OCI-LY3 (cell line): ENCODE measurements around the gene CASP12.

Experiments
- H2AFZ ChIP-seq: fragments of 200-600, 300-600 bp; shearing (Covaris generic); 2 replicates; pipeline ENCODE4 v1.6.0; 2014; ENCODE audit warnings: antibody characterized with exemption, low read depth, low read length
- H3K27ac ChIP-seq: fragments of 200-600, 300-600 bp; sonication (generic); 2 replicates; pipeline ENCODE4 v1.5.1; 2014; ENCODE audit warnings: mild to moderate bottlenecking, low read length, moderate library complexity, mixed read lengths
- H3K27me3 ChIP-seq: fragments of 200-600, 300-600 bp; sonication (generic); 2 replicates; pipeline ENCODE4 v1.6.1; 2014; ENCODE audit warnings: low read depth, low read length, mixed read lengths
- H3K36me3 ChIP-seq: fragments of 200-600, 300-600 bp; sonication (generic); replicated peaks from 2 replicates; pipeline ENCODE3; 2014; ENCODE audit warnings: low read depth, low read length, mixed read lengths
- H3K4me1 ChIP-seq: fragments of 300-600, 200-600 bp; sonication (generic); 2 replicates; pipeline ENCODE4 v1.6.1; 2014; ENCODE audit warnings: low read length, mixed read lengths
- H3K4me2 ChIP-seq: fragments of 200-600, 300-600 bp; sonication (generic); 2 replicates; pipeline ENCODE4 v1.6.1; 2014; ENCODE audit warnings: low read length, mixed read lengths
- H3K4me3 ChIP-seq: fragments of 300-600, 200-600 bp; sonication (generic); 2 replicates; pipeline ENCODE4 v1.5.1; 2014; ENCODE audit warnings: antibody characterized with exemption, mild to moderate bottlenecking, low read length, moderate library complexity
- H3K79me2 ChIP-seq: fragments of 300-600, 200-600 bp; shearing (Covaris generic); 2 replicates; pipeline ENCODE4 v1.6.1; 2014; ENCODE audit warnings: mild to moderate bottlenecking, low read length, mixed read lengths
- H3K9ac ChIP-seq: fragments of 300-600, 200-600 bp; shearing (Covaris generic); 2 replicates; pipeline ENCODE4 v1.6.0; 2014; ENCODE audit warnings: mild to moderate bottlenecking, low read length, moderate library complexity
- H3K9me3 ChIP-seq: fragments of 200-600, 300-600 bp; shearing (Covaris generic); 2 replicates; pipeline ENCODE4 v1.6.1; 2014; ENCODE audit warnings: low read length, mixed read lengths; ENCODE audit not compliant: insufficient read depth
- H4K20me1 ChIP-seq: fragments of 200-600, 300-600 bp; sonication (generic); 2 replicates; pipeline ENCODE4 v1.6.1; 2016; ENCODE audit warnings: low read length, mixed read lengths; ENCODE audit not compliant: insufficient read depth
- EZH2phosphoT487 ChIP-seq: fragments of 200-600 bp; shearing (Covaris generic); IDR thresholded peaks from 2 replicates; pipeline ENCODE4 v1.6.1; 2018; ENCODE audit warnings: antibody characterized with exemption, mixed run types, low read depth
- TF ChIP-seq, protein P1 (sequence below): fragments of 200-600, 300-600 bp; sonication (generic); IDR thresholded peaks from 2 replicates; pipeline ENCODE4 v1.5.1; 2014; ENCODE audit warnings: antibody characterized with exemption, low read length, low read depth

Gene CASP12

DNA sequence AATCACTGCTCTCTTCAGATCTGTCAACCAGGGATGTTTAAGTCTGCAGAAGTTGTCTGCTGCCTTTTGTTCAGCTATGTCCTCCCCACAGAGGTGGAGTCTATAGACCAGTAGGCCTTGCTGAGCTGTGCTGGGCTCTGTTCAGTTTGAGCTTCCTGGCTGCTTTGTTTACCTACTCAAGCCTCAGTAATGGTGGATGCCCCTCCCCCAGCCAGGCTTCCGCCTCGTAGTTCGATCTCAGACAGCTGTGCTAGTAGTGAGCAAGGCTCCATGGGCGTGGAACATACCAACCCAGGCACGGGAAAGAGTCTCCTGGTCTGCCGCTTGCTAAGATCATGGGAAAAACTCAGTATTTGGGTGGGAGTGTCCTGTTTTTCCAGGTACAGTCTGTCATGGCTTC lies 27.6 kb upstream of the CASP12 start:
- Histone ChIP-seq H3K4me1 (no peaks in the 10 kb centered on the region), H3K9ac (no peak overlapping the region), H3K4me3 (no peak overlapping the region), H3K27ac (no peak overlapping the region), H2AFZ (no peak overlapping the region), H4K20me1 (no peaks in the 10 kb centered on the region), H3K79me2 (no peaks in the 10 kb centered on the region), H3K27me3 (no peaks in the 10 kb centered on the region), H3K9me3 (no peaks in the 10 kb centered on the region), H3K4me2 (no peak overlapping the region), H3K36me3 (no peaks in the 10 kb centered on the region)
- no peak for TF ChIP-seq EZH2phosphoT487
- TF ChIP-seq, protein P1, sequence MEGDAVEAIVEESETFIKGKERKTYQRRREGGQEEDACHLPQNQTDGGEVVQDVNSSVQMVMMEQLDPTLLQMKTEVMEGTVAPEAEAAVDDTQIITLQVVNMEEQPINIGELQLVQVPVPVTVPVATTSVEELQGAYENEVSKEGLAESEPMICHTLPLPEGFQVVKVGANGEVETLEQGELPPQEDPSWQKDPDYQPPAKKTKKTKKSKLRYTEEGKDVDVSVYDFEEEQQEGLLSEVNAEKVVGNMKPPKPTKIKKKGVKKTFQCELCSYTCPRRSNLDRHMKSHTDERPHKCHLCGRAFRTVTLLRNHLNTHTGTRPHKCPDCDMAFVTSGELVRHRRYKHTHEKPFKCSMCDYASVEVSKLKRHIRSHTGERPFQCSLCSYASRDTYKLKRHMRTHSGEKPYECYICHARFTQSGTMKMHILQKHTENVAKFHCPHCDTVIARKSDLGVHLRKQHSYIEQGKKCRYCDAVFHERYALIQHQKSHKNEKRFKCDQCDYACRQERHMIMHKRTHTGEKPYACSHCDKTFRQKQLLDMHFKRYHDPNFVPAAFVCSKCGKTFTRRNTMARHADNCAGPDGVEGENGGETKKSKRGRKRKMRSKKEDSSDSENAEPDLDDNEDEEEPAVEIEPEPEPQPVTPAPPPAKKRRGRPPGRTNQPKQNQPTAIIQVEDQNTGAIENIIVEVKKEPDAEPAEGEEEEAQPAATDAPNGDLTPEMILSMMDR, result no peak

DNA sequence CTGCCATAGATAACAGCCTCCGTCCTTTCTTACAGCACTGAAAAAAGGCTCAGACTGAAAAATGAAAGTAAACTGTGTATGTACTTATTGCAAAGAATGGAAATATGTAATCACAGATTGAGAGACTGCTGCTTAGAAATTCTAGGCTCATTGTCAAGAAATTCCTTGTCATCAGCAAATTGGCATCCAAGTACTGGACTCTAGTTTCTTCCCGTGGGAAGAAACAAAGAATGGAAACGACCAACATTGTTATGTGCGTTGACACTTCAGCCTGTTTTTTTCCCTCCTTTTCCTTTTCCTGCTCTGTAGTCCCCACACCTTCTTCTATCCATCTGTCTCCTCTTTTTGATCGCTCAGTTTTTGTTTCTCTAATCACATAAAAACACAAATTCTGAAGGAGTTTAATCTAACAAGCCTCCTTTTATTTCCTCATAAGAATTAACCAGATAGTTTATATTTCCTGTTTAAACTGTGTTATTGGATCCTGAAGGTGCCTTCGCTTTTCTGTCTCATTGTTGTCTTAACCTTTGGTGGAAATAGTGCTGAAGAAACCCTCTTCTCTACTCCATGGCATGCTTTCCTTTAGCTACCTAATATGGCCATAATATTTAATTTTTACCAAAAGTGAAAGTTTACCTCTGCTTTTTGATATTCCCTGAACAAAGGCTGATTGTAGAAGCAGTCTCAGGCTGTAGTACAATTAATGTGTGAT lies 20.0 kb upstream of the CASP12 start:
- no peaks in the 10 kb centered on the region for H3K36me3 ChIP-seq
- peak overlapping the region; percentile 30; the same call in 1 of the 2 replicates for H3K9ac ChIP-seq
- no peaks in the 10 kb centered on the region for H3K4me1 ChIP-seq
- peak overlapping the region; percentile 93 for H2AFZ ChIP-seq
- no peaks in the 10 kb centered on the region for H3K79me2 ChIP-seq
- peak overlapping the region; percentile 70 for H3K4me2 ChIP-seq
- no peak overlapping the region for H3K27ac ChIP-seq
- TF ChIP-seq, protein P1, result no peak
- no peak for TF ChIP-seq EZH2phosphoT487
- H3K4me3 ChIP-seq, result peak overlapping the region; percentile 72
- H4K20me1 ChIP-seq, result no peaks in the 10 kb centered on the region
- H3K9me3 ChIP-seq, result no peaks in the 10 kb centered on the region
- H3K27me3 ChIP-seq, result no peaks in the 10 kb centered on the region

DNA sequence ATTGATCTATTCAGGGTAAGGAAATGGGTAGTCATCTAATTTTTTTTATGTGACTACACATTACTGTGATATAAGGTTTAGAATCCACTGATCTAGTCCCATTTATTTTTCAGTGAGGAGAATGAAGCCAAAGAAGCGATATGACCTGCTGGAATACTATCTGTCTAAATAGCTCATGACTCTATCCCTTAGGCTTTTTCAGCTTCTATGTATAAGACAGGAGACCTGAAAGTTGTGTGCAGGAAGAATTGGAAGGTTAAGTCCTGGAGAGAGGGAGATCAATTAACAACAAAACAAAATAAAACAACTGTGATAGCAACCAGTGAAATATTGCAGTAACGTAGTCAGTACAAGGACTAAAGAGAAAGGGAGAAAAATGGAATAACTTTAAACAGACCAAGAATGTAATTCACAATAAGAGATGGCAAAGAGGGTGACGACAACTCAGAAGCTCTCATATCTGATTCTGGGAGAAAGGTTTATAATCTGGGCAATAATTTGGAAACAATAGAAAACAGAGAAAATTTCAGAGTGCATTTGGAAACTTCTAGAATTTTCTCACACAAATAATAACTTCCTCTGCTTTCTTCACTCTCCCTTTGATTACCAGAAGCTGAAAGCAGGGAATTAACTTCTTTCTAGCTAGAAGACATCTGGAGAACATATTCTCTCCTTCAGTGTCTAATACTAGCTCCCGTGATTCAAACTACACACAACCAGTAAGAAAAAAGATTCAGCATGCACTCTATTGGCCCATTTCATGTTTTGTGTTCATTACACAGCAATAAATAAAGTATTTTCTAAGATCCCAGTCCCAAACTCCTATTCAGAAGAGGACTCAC lies 19.2 kb upstream of the CASP12 start:
- H4K20me1 ChIP-seq, result no peaks in the 10 kb centered on the region
- peak overlapping the region; percentile 93 for H2AFZ ChIP-seq
- H3K27ac ChIP-seq, result no peak overlapping the region
- H3K4me3 ChIP-seq, result peak overlapping the region; percentile 72
- H3K36me3 ChIP-seq, result no peaks in the 10 kb centered on the region
- H3K4me2 ChIP-seq, result peak overlapping the region; percentile 70
- TF ChIP-seq, protein P1, result no peak
- H3K79me2 ChIP-seq, result no peaks in the 10 kb centered on the region
- H3K4me1 ChIP-seq, result no peaks in the 10 kb centered on the region
- peak overlapping the region; percentile 30; the same call in 1 of the 2 replicates for H3K9ac ChIP-seq
- no peaks in the 10 kb centered on the region for H3K9me3 ChIP-seq
- H3K27me3 ChIP-seq, result no peaks in the 10 kb centered on the region

DNA sequence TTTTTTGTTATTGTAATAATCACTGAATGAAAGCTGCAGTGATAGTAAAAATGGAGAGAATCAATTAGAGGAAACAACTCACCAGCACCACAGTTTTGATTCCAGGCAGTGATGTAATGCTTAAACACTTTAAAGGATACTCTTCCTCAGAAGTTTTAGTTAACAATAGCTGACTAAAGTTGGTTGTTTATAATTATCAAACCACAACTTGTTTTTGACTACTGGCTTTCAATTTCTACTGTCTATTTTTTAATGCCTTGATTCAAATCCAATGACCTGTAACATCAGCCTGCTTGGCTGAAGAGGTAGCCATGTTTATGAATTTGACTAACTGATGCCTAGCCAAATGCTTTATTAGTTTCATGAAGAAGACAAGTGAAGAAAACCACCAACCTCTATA lies 18.2 kb upstream of the CASP12 start:
- H2AFZ ChIP-seq, result no peak overlapping the region
- no peak overlapping the region for H3K4me3 ChIP-seq
- no peaks in the 10 kb centered on the region for H4K20me1 ChIP-seq
- no peak overlapping the region for H3K9ac ChIP-seq
- no peaks in the 10 kb centered on the region for H3K27me3 ChIP-seq
- no peak overlapping the region for H3K4me2 ChIP-seq
- H3K9me3 ChIP-seq, result no peaks in the 10 kb centered on the region
- no peaks in the 10 kb centered on the region for H3K4me1 ChIP-seq
- no peaks in the 10 kb centered on the region for H3K79me2 ChIP-seq
- TF ChIP-seq, protein P1, result no peak
- no peak for TF ChIP-seq EZH2phosphoT487
- H3K27ac ChIP-seq, result no peak overlapping the region
- no peaks in the 10 kb centered on the region for H3K36me3 ChIP-seq
